GM19372 (cell line): Measurements from ENCODE around the gene PLCD1.
"Not testable (repeated sequence)": the region's sequence is repeated elsewhere in the genome, so short reads cannot be mapped to it uniquely, and the experiment has no call there.

Source experiments
- ATAC-seq: cut with Tn5 transposase; IDR thresholded peaks from one replicate; pipeline ENCODE4 v1.9.1; 2021; ENCODE audit warnings: mild to moderate bottlenecking, low read depth, moderate library complexity; ENCODE audit not compliant: unreplicated experiment

Gene PLCD1

DNA sequence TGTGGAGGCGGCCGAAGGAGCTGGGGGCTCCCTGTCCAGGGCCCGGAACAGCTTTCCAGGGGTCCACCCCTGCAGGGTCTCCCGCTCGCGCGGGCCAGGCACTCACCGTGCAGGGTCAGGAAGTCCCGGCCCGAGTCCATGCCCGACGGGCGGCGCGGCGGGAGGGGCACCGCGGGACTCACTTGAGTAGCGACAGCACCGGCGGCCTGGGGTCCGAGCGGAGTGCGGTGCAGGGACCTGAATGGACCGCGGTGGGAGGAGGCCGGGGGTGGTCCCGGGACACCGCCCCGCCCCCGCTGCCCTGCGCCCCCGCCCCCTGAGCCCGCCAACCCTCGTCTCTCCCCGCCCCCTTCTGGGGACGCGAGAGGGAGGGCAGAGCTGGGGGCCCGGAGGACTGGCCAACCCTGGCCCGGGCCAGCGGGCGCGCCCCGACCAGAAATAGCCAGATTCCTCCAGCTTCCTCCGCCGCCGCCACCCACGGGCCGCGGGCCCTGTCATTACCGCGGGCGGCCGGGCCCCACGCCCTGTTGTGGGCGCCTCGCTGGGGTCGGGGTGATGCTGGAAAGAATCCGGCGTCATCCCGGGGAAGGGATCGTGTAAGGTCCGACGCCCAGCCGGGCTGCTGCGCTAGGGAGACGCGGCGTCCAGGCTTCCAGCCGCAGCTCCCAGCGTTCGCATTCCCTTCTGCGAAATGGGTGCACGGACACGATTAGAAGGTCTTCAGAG is at the start of gene PLCD1:
Gene PLCD1, minus strand, starts transcription at position 243 of the 726 bp plus-strand sequence. Its CDS starts 103 bp downstream, at position 140.
- ATAC-seq: no peak

DNA sequence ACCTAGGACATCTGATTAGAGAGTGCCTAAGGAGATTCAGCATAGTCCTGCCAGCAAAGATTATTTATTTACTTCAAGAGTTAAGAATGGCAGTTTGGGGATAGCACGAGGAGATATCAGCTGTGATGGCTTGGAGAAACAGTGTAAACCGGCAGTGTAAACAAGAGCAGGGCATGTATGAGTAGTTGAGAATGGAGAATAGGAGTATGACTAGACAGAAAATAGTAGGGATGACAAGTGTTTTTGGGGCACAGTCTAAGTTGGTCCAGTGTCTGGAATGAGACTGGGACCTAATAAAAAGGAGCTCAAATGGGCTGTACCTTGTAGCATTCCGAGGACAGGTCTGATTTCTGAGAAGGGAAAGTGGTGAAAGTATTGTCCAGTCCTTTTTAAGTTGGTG is 47.6 kb upstream of the PLCD1 start:
- not testable (repeated sequence) for ATAC-seq

DNA sequence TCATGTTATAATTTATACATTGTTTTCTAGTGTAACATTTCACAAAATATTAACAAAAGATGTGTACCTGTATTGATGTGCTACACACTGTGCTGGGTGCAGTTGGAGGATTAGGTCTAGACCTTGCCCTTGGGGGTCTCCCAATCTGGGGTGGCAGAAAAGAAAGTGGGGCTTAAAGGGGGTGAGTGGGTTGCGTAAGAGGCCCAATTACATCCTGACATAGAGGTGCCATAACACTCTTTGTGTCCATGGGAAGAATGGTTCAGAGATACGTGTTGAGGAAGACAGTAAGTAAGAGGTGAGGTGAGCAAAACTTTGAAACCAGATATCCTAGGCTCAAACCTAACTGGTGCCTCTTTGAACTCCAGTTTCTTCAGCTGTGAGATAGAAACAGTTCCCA is 40.6 kb upstream of the PLCD1 start:
- no peak for ATAC-seq

DNA sequence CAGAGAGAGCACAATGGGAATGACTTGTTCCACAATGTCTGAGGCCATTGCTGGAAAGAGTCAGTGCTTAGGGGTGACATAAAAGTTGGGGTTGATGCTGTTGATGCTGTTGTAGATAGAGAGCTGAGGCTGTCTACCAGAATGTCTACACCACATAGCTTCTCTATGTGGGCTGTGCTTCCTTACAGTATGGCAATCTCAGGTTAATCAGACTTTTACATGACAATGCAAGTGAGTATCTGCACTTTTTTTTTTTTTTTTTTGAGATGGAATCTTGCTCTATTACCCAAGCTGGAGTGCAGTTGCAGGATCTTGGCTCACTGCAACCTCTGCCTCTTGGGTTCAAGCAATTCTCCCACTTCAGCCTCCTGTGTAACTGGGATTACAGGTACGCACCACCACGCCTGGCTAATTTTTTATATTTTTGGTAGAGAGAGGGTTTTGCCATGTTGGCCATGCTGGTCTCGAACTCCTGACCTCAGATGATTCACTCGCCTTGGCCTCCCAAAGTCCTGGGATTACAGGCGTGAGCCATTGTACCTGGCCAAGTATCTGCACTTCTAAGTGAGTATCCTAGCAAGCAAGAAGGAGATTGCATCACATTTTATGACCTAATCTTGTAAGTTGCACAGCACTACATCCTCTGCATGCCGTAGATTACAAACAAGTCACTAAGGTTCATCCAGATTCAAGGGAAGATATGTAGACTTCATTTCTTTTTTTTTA is 38.2 kb upstream of the PLCD1 start:
- no peak for ATAC-seq

DNA sequence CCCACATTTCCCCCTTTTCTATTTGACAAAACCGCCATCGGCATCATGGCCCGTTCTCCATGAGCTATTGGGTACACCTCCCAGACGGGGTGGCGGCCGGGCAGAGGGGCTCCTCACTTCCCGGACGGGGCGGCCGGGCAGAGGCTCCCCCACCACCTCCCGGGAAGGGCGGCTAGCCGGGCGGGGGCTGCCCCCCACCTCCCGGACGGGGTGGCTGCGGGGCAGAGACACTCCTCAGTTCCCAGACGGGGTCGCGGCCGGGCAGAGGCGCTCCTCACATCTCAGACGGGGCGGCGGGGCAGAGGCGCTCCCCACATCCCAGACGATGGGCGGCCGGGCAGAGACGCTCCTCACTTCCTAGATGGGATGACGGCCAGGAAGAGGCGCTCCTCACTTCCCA is 35.0 kb upstream of the PLCD1 start:
- not testable (repeated sequence) for ATAC-seq

DNA sequence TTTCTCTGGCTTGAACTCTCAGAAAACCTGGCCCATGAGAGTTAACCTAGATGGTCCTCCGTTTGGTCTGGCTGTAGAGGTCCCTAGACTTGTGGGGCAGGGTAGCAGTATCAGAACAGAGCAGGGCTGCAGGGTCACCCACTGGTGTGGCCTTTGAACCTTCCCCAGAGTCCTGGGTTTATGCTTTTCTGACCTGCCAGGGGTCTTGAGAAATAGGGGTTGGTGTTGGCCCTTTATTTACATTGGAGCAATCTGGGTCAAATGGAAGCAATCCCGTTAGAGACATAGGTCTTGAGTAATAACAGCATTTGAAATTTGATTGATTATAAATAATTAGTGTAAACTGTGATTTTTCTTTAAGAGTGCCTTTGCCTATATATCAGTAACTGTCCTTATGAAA is 33.4 kb upstream of the PLCD1 start:
- ATAC-seq: no peak

DNA sequence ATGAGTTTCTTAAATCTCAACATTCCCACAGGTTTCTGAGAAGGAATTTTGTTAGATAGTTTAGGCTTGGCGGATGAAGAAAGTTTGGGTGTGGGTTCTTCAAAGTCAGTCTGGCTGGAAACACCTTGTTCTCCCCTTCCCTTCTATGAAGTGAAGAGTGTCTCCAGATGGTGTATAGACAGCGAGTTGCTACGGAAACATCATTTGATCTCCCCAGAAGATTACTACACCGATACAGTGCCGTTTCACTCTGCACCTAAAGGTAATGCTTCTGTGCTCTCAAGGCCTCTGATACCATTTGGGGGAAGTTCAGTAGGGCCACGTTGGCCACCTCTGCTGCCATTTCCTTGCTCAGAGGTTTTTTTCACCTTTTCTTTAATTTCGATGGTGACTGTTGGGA is 30.1 kb upstream of the PLCD1 start:
- no peak for ATAC-seq

DNA sequence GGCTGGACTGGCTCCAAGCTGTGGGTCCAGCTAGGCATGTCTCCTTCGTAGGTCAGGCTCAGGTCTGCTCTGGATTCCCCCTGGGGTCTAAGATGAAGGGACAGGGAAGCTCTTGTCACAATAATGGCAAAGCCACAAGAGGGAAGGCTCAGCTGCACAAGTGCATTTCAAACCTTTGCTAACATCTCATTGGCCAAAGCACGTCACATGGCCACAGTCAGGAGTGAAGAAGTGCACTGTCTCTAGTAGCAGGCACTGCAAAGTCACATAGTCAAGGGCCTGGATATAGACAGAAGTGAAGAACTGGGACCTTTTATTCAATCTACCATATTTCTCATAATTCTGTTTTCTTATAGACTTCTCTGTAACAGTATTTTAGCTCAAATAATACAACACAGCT is 29.7 kb upstream of the PLCD1 start:
- no peak for ATAC-seq

DNA sequence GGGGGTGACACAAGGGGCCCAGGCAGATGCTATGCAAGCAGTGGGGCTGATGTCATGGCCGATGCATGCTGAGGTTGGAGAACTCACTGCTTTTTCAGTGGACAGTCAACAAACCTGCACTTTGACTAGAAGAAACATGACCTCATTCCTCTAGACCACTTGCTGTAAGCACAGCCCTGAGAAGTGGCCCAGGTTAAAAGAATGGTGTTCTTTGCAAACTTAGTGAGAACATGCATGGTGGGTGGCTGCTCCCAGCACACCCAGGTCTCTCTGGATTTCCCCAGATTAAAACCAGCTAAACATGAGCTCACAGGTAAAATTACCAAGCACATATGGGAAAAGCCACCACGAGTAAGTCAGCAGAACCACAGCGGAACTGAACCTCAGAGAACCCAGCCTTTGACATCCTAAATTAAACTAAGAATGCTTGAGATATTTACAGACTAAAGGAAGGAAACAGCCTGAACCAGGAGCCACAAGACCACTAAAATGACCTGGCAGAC is 25.1 kb upstream of the PLCD1 start:
- no peak for ATAC-seq

DNA sequence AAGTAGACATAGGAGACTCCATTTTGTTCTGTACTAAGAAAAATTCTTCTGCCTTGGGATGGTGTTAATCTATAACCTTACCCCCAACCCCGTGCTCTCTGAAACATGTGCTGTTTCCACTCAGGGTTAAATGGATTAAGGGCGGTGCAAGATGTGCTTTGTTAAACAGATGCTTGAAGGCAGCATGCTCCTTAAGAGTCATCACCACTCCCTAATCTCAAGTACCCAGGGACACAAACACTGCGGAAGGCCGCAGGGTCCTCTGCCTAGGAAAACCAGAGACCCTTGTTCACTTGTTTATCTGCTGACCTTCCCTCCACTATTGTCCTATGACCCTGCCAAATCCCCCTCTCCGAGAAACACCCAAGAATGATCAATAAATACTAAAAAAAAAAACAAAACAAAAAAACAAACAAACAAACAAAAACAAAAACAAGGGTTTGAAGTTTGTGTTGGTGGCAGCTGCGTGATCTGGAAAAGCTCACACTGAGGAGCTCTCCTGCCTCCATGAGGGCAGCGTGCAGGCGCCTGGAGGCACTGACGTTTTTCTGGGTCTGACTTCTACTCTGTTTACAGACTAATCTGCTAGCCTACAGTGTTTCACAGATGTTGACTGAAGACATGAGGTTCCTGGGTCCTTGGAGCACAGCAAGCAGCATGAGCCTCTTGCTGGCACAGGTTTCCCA is 24.5 kb upstream of the PLCD1 start:
- ATAC-seq: not testable (repeated sequence)

DNA sequence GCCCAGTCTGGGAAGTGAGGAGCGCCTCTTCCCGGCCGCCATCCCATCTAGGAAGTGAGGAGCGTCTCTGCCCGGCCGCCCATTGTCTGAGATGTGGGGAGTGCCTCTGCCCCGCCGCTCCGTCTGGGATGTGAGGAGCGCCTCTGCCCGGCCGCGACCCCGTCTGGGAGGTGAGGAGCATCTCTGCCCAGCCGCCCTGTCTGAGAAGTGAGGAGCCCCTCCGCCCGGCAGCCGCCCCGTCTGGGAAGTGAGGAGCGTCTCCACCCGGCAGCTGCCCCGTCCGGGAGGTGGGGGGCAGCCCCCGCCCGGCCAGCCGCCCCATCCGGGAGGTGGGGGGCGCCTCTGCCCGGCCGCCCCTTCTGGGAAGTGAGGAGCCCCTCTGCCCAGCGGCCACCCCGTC is 23.8 kb upstream of the PLCD1 start:
- not testable (repeated sequence) for ATAC-seq

DNA sequence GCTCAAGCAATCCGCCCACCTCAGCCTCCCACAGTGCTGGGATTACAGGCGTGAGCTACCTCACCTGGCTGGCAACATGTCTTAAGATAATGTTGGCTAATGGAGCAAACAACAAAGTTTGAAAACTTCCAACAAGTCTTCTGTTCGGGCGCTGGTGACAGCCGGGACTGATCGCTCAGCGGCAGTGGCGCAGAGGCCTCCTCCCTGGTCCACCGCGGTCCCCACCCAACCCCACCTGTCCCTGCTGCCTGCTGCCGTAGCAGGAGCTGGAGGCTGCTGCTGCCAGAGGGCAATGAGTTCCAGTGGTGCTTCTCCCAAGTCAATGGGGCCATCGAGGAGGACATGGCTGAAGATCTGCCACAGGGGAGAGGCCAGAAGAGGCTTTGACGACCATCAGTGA is 21.7 kb upstream of the PLCD1 start:
- ATAC-seq: no peak

DNA sequence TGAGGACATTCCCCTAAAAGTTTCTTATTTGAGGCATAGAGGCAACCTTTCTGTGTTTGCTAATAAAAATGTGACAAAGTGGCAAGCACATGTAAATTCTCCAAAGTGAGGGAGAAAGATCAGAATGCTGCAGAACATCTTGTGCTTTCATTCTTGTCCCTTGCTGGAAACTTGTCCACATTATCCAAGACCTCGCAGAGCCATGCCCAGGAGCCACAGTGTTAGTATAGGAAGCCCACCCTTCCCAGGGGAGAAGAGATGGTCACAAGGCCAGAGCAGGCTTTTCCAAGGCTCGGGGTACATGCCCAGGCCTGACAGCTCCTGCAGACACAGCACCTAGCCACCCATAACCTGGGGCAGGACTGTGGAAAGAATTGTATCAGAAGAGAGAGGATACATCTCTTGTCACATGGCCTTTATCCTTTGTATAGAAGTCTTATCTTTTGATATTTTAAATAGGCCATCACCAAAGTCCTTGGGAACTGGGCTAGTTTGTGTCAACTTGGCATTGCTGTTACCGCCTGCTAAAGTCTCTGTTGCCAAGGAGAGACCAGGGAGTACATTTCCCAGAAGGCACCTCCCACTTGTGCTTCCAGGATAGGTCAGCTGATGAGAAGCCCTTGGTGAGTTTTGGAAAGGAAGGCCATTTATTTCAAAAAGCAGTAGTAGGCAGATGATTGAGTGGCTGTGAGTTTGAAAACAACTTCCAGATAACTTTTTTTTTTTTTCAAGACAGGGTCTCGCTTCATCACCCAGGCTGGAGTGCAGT is 20.1 kb upstream of the PLCD1 start:
- ATAC-seq: no peak

DNA sequence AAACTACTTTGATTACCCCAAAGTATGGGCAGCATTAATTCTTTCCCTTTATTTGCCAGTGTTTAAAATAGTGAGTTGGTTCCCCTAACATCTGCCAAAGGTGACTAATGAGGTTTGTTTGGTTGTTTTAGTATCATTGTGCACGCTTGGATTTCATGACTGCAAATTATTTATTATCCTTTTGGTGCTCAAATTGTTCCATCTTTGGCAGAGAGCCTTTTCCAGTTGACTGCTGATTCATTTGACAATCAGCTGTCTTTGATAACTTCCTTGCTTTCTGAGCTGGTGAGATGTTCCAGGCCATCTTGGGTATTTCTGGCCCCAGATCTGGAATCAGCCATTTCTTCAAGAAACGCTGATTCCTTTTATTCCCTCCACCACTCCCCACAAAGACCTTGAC is 18.5 kb upstream of the PLCD1 start:
- ATAC-seq: no peak

DNA sequence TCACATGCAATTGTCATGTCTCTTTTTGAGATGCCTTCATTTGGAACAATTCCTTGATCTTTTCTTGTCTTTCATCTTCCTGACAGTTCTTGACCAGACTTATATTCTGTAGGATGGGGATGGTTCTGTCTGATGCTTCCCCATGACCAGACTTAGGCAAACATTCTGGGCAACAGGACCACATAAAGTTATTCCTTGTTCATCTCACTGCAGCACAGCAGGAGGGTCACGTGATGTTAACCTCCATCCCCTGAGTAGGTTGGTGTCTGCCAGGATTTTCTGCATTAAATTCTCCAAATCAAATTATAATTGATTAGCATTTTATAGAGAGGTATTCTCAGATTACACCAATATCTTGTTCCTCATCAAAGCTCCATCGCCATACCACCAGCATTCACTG is 17.4 kb upstream of the PLCD1 start:
- no peak for ATAC-seq

DNA sequence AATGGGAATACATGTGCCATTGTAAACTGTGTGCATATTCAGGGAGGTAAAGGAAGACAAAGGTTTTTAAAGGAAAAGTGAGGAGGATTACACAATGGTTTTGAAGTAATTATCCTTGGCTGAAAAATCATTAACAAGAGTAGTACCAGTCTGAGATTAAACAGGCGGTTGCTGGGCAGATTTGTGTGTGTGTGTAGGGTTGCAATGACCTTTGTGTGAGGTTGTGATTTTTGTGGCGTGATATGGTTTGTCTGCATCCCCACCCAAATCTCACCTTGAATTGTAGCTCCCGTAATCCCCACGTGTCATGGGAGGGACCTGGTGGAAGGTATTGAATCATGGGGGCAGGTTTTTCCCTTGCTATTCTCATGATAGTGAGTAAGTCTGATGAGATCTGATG is 16.6 kb upstream of the PLCD1 start:
- ATAC-seq: no peak

DNA sequence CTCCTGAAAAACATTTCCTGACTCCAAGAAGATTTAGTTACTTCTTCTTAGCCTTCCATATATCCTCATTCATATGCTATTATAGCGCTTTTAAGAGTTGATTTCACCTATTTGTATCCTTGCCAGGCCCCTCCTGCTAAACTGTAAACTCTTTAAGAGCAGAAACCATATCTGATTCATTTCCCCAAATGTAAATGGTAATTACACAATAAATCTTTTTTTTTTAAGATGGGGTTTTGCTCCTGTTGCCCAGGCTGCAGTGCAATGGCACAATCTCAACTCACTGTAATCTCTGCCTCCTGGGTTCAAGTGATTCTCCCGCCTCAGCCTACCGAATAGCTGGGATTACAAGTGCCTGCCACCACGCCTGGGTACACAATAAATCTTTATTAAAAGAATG is 14.0 kb upstream of the PLCD1 start:
- ATAC-seq: no peak

DNA sequence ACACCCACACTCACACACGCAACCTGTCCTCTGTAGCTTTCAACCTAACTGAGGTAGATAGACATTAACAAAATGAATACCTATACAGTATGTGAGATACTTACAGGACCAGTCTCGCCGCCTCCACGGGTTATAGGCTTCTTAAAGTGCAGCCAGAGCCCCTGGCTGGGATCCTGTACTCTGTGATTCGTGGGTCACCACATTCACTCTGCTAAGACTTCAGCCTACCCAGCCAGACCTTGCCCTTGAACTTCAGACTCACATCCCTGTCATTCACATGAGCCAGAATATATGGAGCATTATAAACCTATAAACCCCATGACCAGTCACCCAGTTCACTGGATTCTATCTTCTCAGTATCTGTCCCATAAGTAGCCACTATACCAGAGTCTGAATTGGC is 11.0 kb upstream of the PLCD1 start:
- ATAC-seq: no peak

DNA sequence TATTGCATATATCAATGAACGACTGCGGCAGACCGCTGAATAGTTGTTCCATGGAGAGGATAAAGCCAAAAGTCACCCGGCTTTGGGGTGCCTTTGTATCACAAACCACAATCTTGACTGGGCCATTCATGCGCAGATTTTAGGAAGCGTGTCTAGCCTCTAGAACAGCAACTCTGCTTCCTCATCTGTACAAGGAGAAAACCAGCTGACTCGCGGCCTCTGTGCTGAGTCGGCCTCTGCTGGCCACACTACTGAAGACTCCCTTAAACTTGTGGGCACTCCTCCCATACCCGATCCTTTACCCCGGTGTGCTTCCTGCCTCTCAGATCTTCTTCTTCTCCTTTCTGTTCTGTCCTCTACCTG is 10.4 kb upstream of the PLCD1 start:
- peak; percentile 46 for ATAC-seq

DNA sequence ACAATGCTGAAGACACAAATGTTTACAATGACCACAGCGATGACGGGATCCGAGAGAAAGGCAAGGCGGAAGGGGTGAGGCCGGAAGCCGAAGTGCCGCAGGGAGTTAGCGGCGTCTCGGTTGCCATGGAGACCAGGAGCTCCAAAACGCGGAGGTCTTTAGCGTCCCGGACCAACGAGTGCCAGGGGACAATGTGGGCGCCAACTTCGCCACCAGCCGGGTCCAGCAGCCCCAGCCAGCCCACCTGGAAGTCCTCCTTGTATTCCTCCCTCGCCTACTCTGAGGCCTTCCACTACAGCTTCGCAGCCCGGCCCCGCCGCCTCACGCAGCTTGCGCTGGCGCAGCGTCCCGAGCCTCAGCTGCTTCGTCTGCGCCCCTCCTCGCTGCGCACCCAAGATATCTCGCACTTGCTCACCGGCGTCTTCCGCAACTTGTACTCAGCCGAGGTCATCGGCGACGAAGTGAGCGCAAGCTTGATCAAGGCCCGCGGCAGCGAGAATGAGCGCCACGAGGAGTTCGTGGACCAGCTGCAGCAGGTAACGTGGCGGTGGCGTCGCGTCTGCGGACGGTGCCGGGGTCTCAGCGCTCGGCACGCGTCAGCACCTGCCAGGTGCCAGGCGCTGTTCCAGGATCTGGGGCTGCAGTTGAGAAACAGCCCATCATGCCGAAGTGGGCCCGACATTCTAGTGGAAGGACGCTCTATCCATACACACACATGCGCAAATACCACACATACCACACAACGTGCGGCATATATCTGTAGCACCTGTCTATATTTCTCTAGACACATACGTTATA is 9.9 kb upstream of the PLCD1 start, which contains the start of gene DLEC1:
Gene DLEC1, plus strand, starts transcription at position 108 of the 798 bp plus-strand sequence. Its CDS starts 18 bp downstream, at position 126.
- peak; percentile 75 for ATAC-seq
